Esophagus squamous epithelium (tissue), 5 donors: Measurements from ENCODE around the gene KBTBD8. TPM values are rescaled to one million over a fixed set of nuclear protein-coding genes. Genes with fewer than 3 reads are reported as not detected.
A peak's percentile ranks its signal among the peaks of the same experiment; 100 is the strongest.

Experiments used
- DNase-seq: peaks from one replicate; lab custom pipeline; 2025; lab: John Stamatoyannopoulos, UW
- H3K27ac ChIP-seq, 4 donors: fragments of 200-600 bp; sonication (generic); one replicate each; pipeline ENCODE4 v1.5.1; 2016 to 2019; ENCODE audit warnings: mild to moderate bottlenecking in 1 of 4
- H3K27me3 ChIP-seq, 4 donors: fragments of 200-600 bp; sonication (generic); 1 replicate in 3 of 4; 2 replicates in 1 of 4; pipeline versions ENCODE4 v1.5.1 to v1.6.0; 2017 to 2021; ENCODE audit warnings: antibody characterized with exemption in 1 of 4
- H3K36me3 ChIP-seq, 3 donors: fragments of 200-600 bp; sonication (generic); one replicate each; pipeline ENCODE4 v1.5.1; 2016 to 2019
- H3K4me1 ChIP-seq, 3 donors: fragments of 200-600 bp; sonication (generic); one replicate each; pipeline ENCODE4 v1.5.1; 2017 to 2019
- H3K4me3 ChIP-seq, 4 donors: fragments of 200-600 bp; sonication (generic); 1 replicate in 3 of 4; 2 replicates in 1 of 4; pipeline ENCODE4 v1.5.1; 2016 to 2019; ENCODE audit warnings: mild to moderate bottlenecking in 2 of 4, moderate library complexity in 1 of 4
- H3K9me3 ChIP-seq, 3 donors: fragments of 200-600 bp; sonication (generic); one replicate each; pipeline ENCODE4 v1.5.1; 2016 to 2019
- CTCF ChIP-seq, 6 experiments: fragments of 450-650 bp in 4 of 6; fragments of 200-600 bp in 2 of 6; sonication (generic) in 2 of 6; IDR thresholded peaks; one replicate each; pipeline ENCODE4 v1.5.1; 2016 to 2019; ENCODE audit warnings: antibody characterized with exemption in 6 of 6, mild to moderate bottlenecking in 4 of 6, moderate library complexity in 4 of 6
- POLR2A ChIP-seq, 4 donors: fragments of 450-650 bp; IDR thresholded peaks; one replicate each; pipeline ENCODE4 v1.6.1; 2017; ENCODE audit warnings: antibody characterized with exemption in 4 of 4, mild to moderate bottlenecking in 4 of 4, moderate library complexity in 3 of 4
- WGBS, 2 donors: methylation state at CpG; one replicate each; pipeline ENCODE4 v1.1.5; 2018; 5-methylcytosine and 5-hydroxymethylcytosine counted together
- intact Hi-C: fragments of 100-400 bp; cut with DNase I; formaldehyde crosslinking; loops from one replicate; pipeline ENCODE4 v1.15.0; 2022
- total RNA-seq, 4 donors: library from RNA; depleted of rRNA; stranded (reverse); fragments of >200 nt; gene quantifications; one replicate each; pipeline ENCODE4 v1.1.0, GENCODE V29; 2016
- donor health status: DM: yes; HTN: yes; CAD: no.

KBTBD8 gene
- total RNA-seq, 4 donors from 2014 or later, result 0.95 to 2.8 (median 1.5) TPM

DNA sequence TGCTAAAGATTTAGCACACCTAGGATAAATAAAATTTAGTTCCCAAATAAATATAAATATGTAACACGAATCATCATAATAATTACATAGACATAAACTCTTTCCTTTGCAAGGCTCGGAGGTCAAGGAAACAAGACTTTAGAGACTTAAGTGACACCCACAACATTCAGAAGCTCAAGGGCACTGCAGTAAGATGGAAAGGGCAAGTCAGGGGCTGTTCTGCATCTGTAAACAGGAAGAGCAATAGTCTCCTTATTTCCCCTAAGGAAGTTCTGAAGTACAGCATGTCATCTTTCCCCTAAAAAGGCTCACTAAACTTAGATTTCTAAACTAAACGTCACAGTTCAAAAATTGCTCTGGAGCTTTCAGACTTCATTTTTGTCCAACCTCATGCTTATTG lies 26.9 kb upstream of the KBTBD8 start:
- TF ChIP-seq CTCF (IDR thresholded peaks at IDR 0.05) (no peak), POLR2A (IDR thresholded peaks at IDR 0.05) (no peak)
- H3K4me3 ChIP-seq, result no peak overlapping the region
- DNase-seq, result no peak
- peaks cover 5 to 11% (median 5%) of the 10 kb centered on the region in 3 donors for H3K4me1 ChIP-seq
- intact Hi-C loops, result loop anchor here (10.0 kb wide), 1 partner anchor 1904 kb away; no protein-coding TSS in a partner anchor
- H3K27ac ChIP-seq, result no peak overlapping the region
- no peaks in the 10 kb centered on the region for H3K27me3 ChIP-seq
- H3K9me3 ChIP-seq, result no peaks in the 10 kb centered on the region
- WGBS, 2 donors, result 39 to 48% methylated on average over 3 of the region's 3 CpGs
- H3K36me3 ChIP-seq, result no peaks in the 10 kb centered on the region

DNA sequence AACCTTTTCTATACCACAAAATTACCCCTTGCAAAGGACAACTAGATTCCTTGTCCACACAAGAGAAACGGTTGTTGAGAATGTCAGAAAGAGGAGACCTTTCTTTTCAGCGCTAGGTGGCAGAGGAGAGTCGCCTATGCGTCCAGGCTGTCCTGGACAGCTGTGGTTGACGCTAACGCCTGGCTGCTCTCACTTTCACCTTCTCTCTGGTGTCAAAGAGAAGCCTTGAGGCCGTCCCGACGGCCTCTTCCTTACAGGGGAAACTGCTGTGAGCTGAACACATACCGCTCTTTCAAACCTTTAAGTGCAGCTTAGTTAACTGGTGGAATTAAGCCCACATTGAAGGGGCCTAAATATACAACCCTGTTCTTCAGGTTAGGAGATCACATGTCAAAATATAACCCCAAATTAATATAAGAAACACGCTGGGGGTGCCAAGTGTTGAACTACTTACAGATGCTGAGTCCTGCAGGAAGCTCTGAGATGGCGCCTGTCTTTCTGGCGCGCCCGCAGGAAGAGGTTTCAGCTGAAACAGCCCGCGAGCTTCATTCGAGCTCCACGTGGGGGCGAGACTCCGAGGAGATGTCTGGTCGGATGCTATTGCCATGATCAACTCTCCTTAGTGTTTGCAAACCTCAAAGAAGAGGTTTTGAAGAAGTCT lies 26.1 kb upstream of the KBTBD8 start:
- TF ChIP-seq POLR2A (IDR thresholded peaks at IDR 0.05), result no peak
- TF ChIP-seq CTCF (IDR thresholded peaks at IDR 0.05), result peak in 5 of 6 experiments; percentile 58 to 77 (median 68)
- WGBS, 2 donors, result 5 to 17% methylated on average over 16 to 20 of the region's 22 CpGs
- Histone ChIP-seq H3K27ac (peak overlapping the region in 1 of 4 donors; percentile 1), H3K9me3 (no peaks in the 10 kb centered on the region), H3K27me3 (no peaks in the 10 kb centered on the region), H3K4me3 (peak overlapping the region in 3 of 4 donors; percentile 24 to 55 (median 35)), H3K36me3 (no peaks in the 10 kb centered on the region), H3K4me1 (peaks cover 5 to 11% (median 5%) of the 10 kb centered on the region in 3 donors)
- intact Hi-C loops, result loop anchor here (10.0 kb wide), 1 partner anchor 1903 kb away; no protein-coding TSS in a partner anchor
- DNase-seq, result peak; percentile 20

- no peak for DNase-seq
- intact Hi-C loops, result no loop called here
- TF ChIP-seq POLR2A (IDR thresholded peaks at IDR 0.05), result no peak
- no peak for TF ChIP-seq CTCF (IDR thresholded peaks at IDR 0.05)
- Histone ChIP-seq H3K36me3 (no peaks in the 10 kb centered on the region), H3K4me1 (no peaks in the 10 kb centered on the region), H3K4me3 (no peak overlapping the region), H3K27me3 (peaks cover 0 to 11% (median 0%) of the 10 kb centered on the region in 4 donors), H3K9me3 (no peaks in the 10 kb centered on the region), H3K27ac (no peak overlapping the region)
- 82 to 91% methylated on average over 1 of the region's 1 CpG for WGBS, 2 donors
Observed at GRCh38 chr3:66980791-66981190, 17.3 kb upstream of the KBTBD8 start.

DNA sequence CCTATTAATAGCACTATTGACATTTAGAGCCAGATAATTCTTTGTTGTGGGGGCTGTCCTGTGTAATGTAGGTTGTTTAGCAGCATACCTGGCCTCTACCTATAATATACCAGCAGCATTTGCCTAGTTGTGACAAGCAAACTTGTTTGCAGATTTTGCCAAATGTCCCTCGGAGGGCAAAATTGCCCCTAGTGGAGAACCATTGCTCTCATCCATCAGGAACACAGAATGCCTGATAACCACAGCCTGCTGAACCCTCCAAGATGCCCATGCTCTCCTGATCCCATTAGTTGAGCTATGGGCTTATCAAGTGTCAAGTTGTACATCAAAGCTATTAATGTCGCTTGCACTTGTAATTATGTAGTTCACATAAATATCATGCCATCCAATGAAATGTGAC lies 15.0 kb upstream of the KBTBD8 start:
- Histone ChIP-seq H3K4me3 (no peak overlapping the region), H3K9me3 (no peaks in the 10 kb centered on the region), H3K27me3 (peaks cover 0 to 11% (median 0%) of the 10 kb centered on the region in 4 donors), H3K27ac (no peak overlapping the region), H3K4me1 (no peaks in the 10 kb centered on the region), H3K36me3 (no peaks in the 10 kb centered on the region)
- TF ChIP-seq POLR2A (IDR thresholded peaks at IDR 0.05) (no peak), CTCF (IDR thresholded peaks at IDR 0.05) (no peak)
- WGBS, 2 donors, result 63 to 72% methylated on average over 2 of the region's 2 CpGs
- intact Hi-C loops, result no loop called here
- DNase-seq, result no peak

- Histone ChIP-seq H3K9me3 (no peaks in the 10 kb centered on the region), H3K27me3 (peaks cover 0 to 11% (median 0%) of the 10 kb centered on the region in 4 donors), H3K4me1 (no peaks in the 10 kb centered on the region), H3K4me3 (no peak overlapping the region), H3K27ac (no peak overlapping the region), H3K36me3 (no peaks in the 10 kb centered on the region)
- intact Hi-C loops, result no loop called here
- no peak for DNase-seq
- TF ChIP-seq POLR2A (IDR thresholded peaks at IDR 0.05) (no peak), CTCF (IDR thresholded peaks at IDR 0.05) (no peak)
- 89 to 95% methylated on average over 7 of the region's 7 CpGs for WGBS, 2 donors
Observed at GRCh38 chr3:66985336-66985920, 12.7 kb upstream of the KBTBD8 start.
